ENCODE data around the gene MBD5.
A peak's percentile ranks its signal among the peaks of the same experiment; 100 is the strongest.
"Not testable (repeated sequence)": the region's sequence is repeated elsewhere in the genome, so short reads cannot be mapped to it uniquely, and the experiment has no call there.

MBD5 gene

GRCh38 chr2:148006249-148007007 is 14.5 kb upstream of the MBD5 start:
- no peak overlapping the region for H3K27ac ChIP-seq (ENCODE audit: low read length)
- H3K9ac ChIP-seq (ENCODE audit: low read length): no peak overlapping the region
- H3K27me3 ChIP-seq (ENCODE audit: control insufficient read depth, insufficient read depth, low read length): no peaks in the 10 kb centered on the region
- H3K4me1 ChIP-seq (ENCODE audit: control insufficient read depth, low read depth, low read length): peaks cover 8% of the 10 kb centered on the region
- H3K4me3 ChIP-seq (ENCODE audit: low read length): no peak overlapping the region
- no peaks in the 10 kb centered on the region for H3K36me3 ChIP-seq (ENCODE audit: control insufficient read depth, low read depth, low read length)
- H3K9me3 ChIP-seq (ENCODE audit: control insufficient read depth, low read depth, low read length): no peaks in the 10 kb centered on the region

GRCh38 chr2:148007219-148007900 is 13.5 kb upstream of the MBD5 start:
- no peak overlapping the region for H3K9ac ChIP-seq (ENCODE audit: low read length)

GRCh38 chr2:148008411-148008810 is 12.5 kb upstream of the MBD5 start:
- not testable (repeated sequence) for H3K4me1 ChIP-seq (ENCODE audit: control insufficient read depth, low read depth, low read length); H3K4me3 ChIP-seq (ENCODE audit: low read length); H3K36me3 ChIP-seq (ENCODE audit: control insufficient read depth, low read depth, low read length); H3K9ac ChIP-seq (ENCODE audit: low read length); H3K27ac ChIP-seq (ENCODE audit: low read length); H3K27me3 ChIP-seq (ENCODE audit: control insufficient read depth, insufficient read depth, low read length); H3K9me3 ChIP-seq (ENCODE audit: control insufficient read depth, low read depth, low read length)

More at GRCh38 chr2:148007219-148007900, 13.5 kb upstream of the MBD5 start:
- Histone ChIP-seq H3K4me1 (ENCODE audit: control insufficient read depth, low read depth, low read length) (peaks cover 8% of the 10 kb centered on the region), H3K4me3 (ENCODE audit: low read length) (no peak overlapping the region), H3K27me3 (ENCODE audit: control insufficient read depth, insufficient read depth, low read length) (no peaks in the 10 kb centered on the region), H3K27ac (ENCODE audit: low read length) (no peak overlapping the region), H3K36me3 (ENCODE audit: control insufficient read depth, low read depth, low read length) (no peaks in the 10 kb centered on the region), H3K9me3 (ENCODE audit: control insufficient read depth, low read depth, low read length) (no peaks in the 10 kb centered on the region)

- Histone ChIP-seq H3K27ac (ENCODE audit: low read length) (no peak overlapping the region), H3K4me1 (ENCODE audit: control insufficient read depth, low read depth, low read length) (peaks cover 6% of the 10 kb centered on the region), H3K36me3 (ENCODE audit: control insufficient read depth, low read depth, low read length) (no peaks in the 10 kb centered on the region), H3K9me3 (ENCODE audit: control insufficient read depth, low read depth, low read length) (no peaks in the 10 kb centered on the region), H3K4me3 (ENCODE audit: low read length) (no peak overlapping the region), H3K27me3 (ENCODE audit: control insufficient read depth, insufficient read depth, low read length) (no peaks in the 10 kb centered on the region), H3K9ac (ENCODE audit: low read length) (no peak overlapping the region)
Observed at GRCh38 chr2:148013876-148014275, 7.0 kb upstream of the MBD5 start.

GRCh38 chr2:148014616-148015015 is 6.3 kb upstream of the MBD5 start:
- Histone ChIP-seq H3K9ac (ENCODE audit: low read length) (no peak overlapping the region), H3K4me1 (ENCODE audit: control insufficient read depth, low read depth, low read length) (peaks cover 6% of the 10 kb centered on the region)

GRCh38 chr2:148020111-148021058 is 506 bp upstream of the MBD5 start, which contains the start of gene ORC4:
Gene ORC4 (minus strand): TSS chr2:148020737. CDS start chr2:147975958, 44,779 bp downstream.
- H3K27ac ChIP-seq (ENCODE audit: low read length): peak within 1 kb of the TSS; percentile 55
- H3K4me3 ChIP-seq (ENCODE audit: low read length): peak within 1 kb of the TSS; percentile 93
- no peaks in the 10 kb centered on the region for H3K27me3 ChIP-seq (ENCODE audit: control insufficient read depth, insufficient read depth, low read length)
- H3K9me3 ChIP-seq (ENCODE audit: control insufficient read depth, low read depth, low read length): no peaks in the 10 kb centered on the region
- H3K36me3 ChIP-seq (ENCODE audit: control insufficient read depth, low read depth, low read length): no peaks in the 10 kb centered on the region
- peak within 1 kb of the TSS; percentile 76 for H3K9ac ChIP-seq (ENCODE audit: low read length)
- peaks cover 6% of the 10 kb centered on the region for H3K4me1 ChIP-seq (ENCODE audit: control insufficient read depth, low read depth, low read length)

More at GRCh38 chr2:148014616-148015015, 6.3 kb upstream of the MBD5 start:
- Histone ChIP-seq H3K4me3 (ENCODE audit: low read length) (no peak overlapping the region), H3K27me3 (ENCODE audit: control insufficient read depth, insufficient read depth, low read length) (no peaks in the 10 kb centered on the region), H3K9me3 (ENCODE audit: control insufficient read depth, low read depth, low read length) (no peaks in the 10 kb centered on the region), H3K27ac (ENCODE audit: low read length) (no peak overlapping the region), H3K36me3 (ENCODE audit: control insufficient read depth, low read depth, low read length) (no peaks in the 10 kb centered on the region)

GRCh38 chr2:148021886-148022285 is 995 bp downstream of the MBD5 start:
- Histone ChIP-seq H3K4me1 (ENCODE audit: control insufficient read depth, low read depth, low read length) (peaks cover 6% of the 10 kb centered on the region), H3K27ac (ENCODE audit: low read length) (no peak overlapping the region), H3K27me3 (ENCODE audit: control insufficient read depth, insufficient read depth, low read length) (no peaks in the 10 kb centered on the region), H3K4me3 (ENCODE audit: low read length) (peak overlapping the region; percentile 88), H3K36me3 (ENCODE audit: control insufficient read depth, low read depth, low read length) (no peaks in the 10 kb centered on the region), H3K9me3 (ENCODE audit: control insufficient read depth, low read depth, low read length) (no peaks in the 10 kb centered on the region), H3K9ac (ENCODE audit: low read length) (peak overlapping the region; percentile 63)

GRCh38 chr2:148022351-148022750 is 1.5 kb downstream of the MBD5 start:
- no peaks in the 10 kb centered on the region for H3K36me3 ChIP-seq (ENCODE audit: control insufficient read depth, low read depth, low read length)
- peak overlapping the region; percentile 88 for H3K4me3 ChIP-seq (ENCODE audit: low read length)
- H3K27ac ChIP-seq (ENCODE audit: low read length): no peak overlapping the region
- no peaks in the 10 kb centered on the region for H3K9me3 ChIP-seq (ENCODE audit: control insufficient read depth, low read depth, low read length)
- peaks cover 6% of the 10 kb centered on the region for H3K4me1 ChIP-seq (ENCODE audit: control insufficient read depth, low read depth, low read length)
- H3K9ac ChIP-seq (ENCODE audit: low read length): peak overlapping the region; percentile 63
- H3K27me3 ChIP-seq (ENCODE audit: control insufficient read depth, insufficient read depth, low read length): no peaks in the 10 kb centered on the region

GRCh38 chr2:148022882-148023281 is 2.0 kb downstream of the MBD5 start:
- Histone ChIP-seq H3K9ac (ENCODE audit: low read length) (no peak overlapping the region), H3K27me3 (ENCODE audit: control insufficient read depth, insufficient read depth, low read length) (no peaks in the 10 kb centered on the region), H3K36me3 (ENCODE audit: control insufficient read depth, low read depth, low read length) (no peaks in the 10 kb centered on the region), H3K4me1 (ENCODE audit: control insufficient read depth, low read depth, low read length) (peaks cover 4% of the 10 kb centered on the region), H3K9me3 (ENCODE audit: control insufficient read depth, low read depth, low read length) (no peaks in the 10 kb centered on the region), H3K27ac (ENCODE audit: low read length) (no peak overlapping the region), H3K4me3 (ENCODE audit: low read length) (peak overlapping the region; percentile 88)

- Histone ChIP-seq H3K9ac (ENCODE audit: low read length) (no peak overlapping the region), H3K9me3 (ENCODE audit: control insufficient read depth, low read depth, low read length) (no peaks in the 10 kb centered on the region), H3K36me3 (ENCODE audit: control insufficient read depth, low read depth, low read length) (no peaks in the 10 kb centered on the region), H3K4me1 (ENCODE audit: control insufficient read depth, low read depth, low read length) (no peaks in the 10 kb centered on the region), H3K27ac (ENCODE audit: low read length) (no peak overlapping the region), H3K4me3 (ENCODE audit: low read length) (no peak overlapping the region), H3K27me3 (ENCODE audit: control insufficient read depth, insufficient read depth, low read length) (no peaks in the 10 kb centered on the region)
Observed at GRCh38 chr2:148023861-148024260, 3.0 kb downstream of the MBD5 start.

- Histone ChIP-seq H3K27ac (ENCODE audit: low read length) (no peak overlapping the region), H3K36me3 (ENCODE audit: control insufficient read depth, low read depth, low read length) (no peaks in the 10 kb centered on the region), H3K9ac (ENCODE audit: low read length) (no peak overlapping the region), H3K4me3 (ENCODE audit: low read length) (no peak overlapping the region), H3K9me3 (ENCODE audit: control insufficient read depth, low read depth, low read length) (no peaks in the 10 kb centered on the region), H3K27me3 (ENCODE audit: control insufficient read depth, insufficient read depth, low read length) (no peaks in the 10 kb centered on the region), H3K4me1 (ENCODE audit: control insufficient read depth, low read depth, low read length) (no peaks in the 10 kb centered on the region)
Observed at GRCh38 chr2:148026573-148026972, 5.7 kb downstream of the MBD5 start.
